AG08396 (cell line): Measurements from ENCODE around the gene MCEE.
"Not testable (repeated sequence)": the region's sequence is repeated elsewhere in the genome, so short reads cannot be mapped to it uniquely, and the experiment has no call there.

ENCODE experiments used
- DNase-seq: peaks from one replicate; pipeline ENCODE4 v3.0.0; 2012; ENCODE audit warnings: low spot score, mixed read lengths

Gene MCEE

DNA sequence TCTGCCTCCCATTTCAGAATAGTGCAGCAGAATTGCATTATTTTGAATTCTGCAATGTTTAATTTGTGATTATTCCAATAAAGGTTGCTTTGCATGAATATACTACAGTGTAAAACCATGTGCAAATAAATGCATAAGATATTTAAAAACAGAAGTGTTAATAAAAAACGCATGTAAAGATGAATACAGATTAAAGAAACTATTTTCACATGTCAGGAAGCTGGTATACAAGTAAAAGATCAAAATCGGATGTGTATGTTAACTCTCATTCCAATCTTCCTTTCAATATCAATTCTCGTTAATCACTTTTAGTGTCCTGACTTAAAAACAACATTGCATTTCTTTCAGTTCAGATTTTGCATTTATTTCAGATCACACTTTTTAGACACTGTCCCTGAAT, 3.1 kb downstream of the MCEE start:
- DNase-seq: no peak

- DNase-seq: no peak
Observed at GRCh38 chr2:71125506-71126294, 4.3 kb downstream of the MCEE start.

GRCh38 chr2:71122387-71123298, 7.4 kb downstream of the MCEE start:
- no peak for DNase-seq

- DNase-seq: no peak
Observed at GRCh38 chr2:71121479-71121878, 8.6 kb downstream of the MCEE start.

GRCh38 chr2:71120195-71120594, 9.8 kb downstream of the MCEE start:
- DNase-seq: no peak

DNA sequence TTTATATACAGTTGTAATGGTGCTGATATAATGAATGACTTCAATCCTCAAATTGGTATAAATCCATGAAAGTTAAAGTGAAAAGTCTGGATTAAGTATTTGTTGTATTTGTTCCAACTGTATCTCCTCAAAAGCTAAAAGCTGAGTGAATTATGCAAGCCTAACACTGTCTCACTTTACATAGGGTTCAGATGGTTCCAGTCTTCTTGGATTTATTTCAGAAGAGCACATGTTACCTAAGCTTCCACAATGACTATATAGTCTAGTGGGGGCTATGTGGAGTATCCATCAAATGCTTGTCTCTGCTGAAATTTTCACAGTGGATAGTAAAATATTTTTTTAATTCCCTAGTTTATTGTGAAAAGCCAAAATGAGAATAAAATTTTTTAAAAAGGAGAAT, 13.0 kb downstream of the MCEE start:
- DNase-seq: no peak

- DNase-seq: no peak
Observed at GRCh38 chr2:71113843-71114242, 16.2 kb downstream of the MCEE start.

DNA sequence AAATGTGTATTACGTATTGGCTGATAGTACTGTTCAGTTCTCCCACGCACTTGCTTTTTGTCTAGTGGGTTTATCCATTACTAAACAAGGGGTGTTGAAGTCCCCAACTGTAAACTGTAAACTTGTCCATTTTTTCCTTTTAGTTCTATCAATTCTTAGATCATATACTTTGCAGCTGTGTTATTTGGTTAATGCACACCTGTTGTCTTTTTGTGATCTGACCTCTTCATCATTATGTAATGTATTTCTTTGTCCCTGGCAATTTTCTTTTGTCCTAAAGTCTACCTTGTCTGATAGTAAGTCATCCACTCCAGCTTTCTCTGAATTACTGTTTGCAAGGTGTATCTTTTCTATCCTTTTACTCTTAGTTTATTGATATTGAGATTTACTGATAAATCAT, 21.9 kb downstream of the MCEE start:
- no peak for DNase-seq

DNA sequence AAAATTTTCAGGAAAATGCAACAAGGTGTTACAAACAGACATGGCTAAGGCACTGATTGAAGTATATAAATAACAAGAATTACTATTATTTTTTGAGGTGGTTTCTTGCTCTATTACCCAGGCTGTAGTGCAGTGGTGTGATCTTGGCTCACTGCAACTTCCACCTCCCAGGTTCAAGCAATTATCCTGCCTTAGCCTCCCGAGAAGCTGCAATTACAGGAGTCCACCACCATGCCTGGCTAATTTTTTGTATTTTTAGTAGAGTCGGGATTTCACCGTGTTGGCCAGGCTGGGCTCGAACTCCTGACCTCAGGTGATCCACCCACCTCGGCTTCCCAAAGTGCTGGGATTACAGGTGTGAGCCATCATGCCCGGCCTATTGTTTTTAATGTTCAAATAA, 23.6 kb downstream of the MCEE start:
- DNase-seq: not testable (repeated sequence)

GRCh38 chr2:71103809-71104208, 26.2 kb downstream of the MCEE start:
- no peak for DNase-seq

DNA sequence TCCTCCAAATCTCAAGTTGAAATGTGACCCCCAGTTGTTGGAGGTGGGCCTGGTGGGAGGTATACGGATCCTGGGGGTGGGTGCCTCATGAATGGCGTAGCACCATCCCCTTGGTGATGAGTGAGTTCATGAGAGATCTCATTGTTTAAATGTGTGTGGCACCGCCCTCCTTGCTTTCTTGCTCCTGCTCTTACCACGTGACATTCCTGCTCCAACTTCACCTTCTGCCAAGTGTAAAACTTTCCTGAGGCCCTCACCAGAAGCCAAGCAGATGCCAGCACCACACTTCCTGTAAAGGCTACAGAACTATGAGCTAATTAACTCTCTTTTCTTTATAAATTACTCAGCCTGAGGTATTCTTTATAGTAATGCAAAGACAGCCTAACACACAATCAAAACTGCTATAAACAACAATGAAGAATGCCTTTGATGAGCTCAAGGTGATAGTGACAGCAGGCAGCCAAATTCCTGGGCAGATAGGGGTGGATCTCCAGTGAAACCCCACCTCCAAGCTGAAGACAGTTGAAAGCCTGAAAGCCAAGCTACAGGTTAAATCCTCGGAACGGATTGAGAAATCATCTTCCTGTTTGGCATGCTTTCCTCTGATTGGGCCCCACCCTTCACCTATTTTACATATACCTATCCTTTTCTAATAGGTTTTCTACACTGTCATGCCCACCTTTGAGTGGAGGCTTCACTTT, 26.9 kb downstream of the MCEE start:
- no peak for DNase-seq

DNA sequence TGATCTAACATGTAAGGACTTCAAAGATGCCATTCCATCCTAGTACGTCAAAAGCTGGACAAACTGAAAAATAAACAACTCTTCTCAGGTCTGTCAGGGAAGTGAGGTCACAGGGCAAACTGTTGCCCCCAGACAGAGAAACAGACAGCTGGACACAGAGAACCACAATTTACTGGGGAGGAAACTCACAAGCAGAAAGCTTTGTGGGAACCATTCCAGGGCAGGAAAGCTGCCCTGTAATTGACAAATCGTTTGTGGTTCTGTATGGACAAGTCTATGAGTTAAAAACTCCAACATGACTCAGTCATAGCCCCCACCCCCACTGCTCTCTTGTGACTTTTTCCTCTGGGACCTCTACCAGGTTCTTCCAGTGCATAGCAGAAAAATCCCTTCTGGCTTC, 28.4 kb downstream of the MCEE start:
- DNase-seq: peak; percentile 42

GRCh38 chr2:71100195-71100964, 29.6 kb downstream of the MCEE start:
- peak; percentile 79 for DNase-seq

DNA sequence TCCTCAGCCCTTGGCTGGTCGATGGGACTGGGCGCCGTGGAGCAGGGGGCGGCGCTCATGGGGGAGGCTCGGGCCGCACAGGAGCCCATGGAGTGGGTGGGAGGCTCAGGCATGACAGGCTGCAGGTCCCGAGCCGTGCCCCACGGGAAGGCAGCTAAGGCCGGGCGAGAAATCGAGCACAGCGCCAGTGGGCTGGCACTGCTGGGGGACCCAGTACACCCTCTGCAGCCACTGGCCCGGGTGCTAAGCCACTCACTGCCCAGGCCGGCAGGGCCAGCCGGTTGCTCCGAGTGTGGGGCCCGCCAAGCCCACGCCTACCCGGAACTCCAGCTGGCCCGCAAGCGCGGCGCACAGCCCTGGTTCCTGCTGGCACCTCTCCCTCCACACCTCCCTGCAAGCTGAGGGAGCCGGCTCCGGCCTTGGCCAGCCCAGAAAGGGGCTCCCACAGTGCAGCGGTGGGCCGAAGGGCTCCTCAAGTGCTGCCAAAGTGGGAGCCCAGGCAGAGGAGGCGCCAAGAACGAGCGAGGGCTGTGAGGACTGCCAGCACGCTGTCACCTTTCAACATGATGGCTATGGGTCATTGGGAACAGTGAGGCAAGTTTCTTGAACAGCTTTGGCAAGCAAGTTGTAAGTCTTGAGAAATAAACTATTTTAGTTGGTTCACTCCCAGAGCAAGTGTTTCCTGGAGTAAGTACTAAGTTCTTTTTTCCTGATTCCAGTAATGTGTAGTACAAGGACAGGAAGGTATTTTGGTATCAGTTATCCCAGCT, 37.4 kb downstream of the MCEE start:
- DNase-seq: not testable (repeated sequence)

GRCh38 chr2:71091808-71092207, 38.2 kb downstream of the MCEE start:
- not testable (repeated sequence) for DNase-seq

DNA sequence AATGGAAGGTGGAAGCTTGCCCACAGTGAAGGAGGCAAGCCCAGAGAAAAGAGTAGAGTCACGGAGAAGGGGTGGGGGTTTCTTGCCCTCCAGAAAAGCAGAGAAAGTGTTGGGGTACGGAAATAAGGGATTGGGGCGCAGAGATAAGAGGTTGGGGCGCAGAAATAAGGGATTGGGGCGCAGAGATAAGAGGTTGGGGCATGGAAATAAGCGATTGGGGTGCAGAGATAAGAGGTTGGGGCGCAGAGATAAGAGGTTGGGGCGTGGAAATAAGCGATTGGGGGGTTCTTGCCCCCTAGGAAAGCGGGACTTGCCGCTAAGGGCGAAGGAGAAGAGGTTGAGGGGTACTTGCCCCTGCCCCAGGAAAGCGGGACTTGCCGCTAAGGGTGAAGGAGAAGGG, 40.6 kb downstream of the MCEE start:
- DNase-seq: not testable (repeated sequence)

- not testable (repeated sequence) for DNase-seq
Observed at GRCh38 chr2:71085325-71086003, 44.6 kb downstream of the MCEE start.

DNA sequence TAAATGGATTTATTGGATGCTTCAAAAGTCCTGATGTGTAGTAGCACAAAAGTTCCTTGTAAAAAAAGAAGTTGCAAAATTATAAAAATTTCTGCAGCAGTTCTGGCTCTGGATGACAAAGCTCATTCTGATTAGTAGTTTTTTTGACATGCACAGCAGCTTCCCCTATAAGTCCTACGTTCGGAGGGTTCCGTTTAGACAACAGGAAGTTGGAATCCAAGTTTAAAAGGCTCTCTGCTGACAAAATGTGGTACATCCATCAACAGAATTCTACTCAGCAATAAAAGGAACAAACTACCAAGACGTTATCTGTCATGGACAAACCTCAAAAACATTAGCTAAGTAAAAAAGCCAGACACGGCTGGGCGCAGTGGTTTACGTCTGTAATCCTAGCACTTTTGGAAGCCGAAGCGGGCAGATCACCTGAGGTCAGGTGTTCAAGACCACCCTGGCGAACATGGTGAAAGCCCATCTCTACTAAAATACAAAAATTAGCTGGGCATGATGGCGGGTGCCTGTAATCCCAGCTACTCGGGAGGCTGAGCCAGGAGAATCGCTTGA, 46.2 kb downstream of the MCEE start:
- not testable (repeated sequence) for DNase-seq

- DNase-seq: not testable (repeated sequence)
Observed at GRCh38 chr2:71083297-71083696, 46.7 kb downstream of the MCEE start.
